PFSK-1 (cell line): ENCODE measurements around the gene RHOV.

ENCODE experiments used
- FOXP2 ChIP-seq: optimal IDR thresholded peaks from 2 replicates; pipeline ENCODE3; 2011; ENCODE audit warnings: borderline replicate concordance, control low read depth, inconsistent platforms; ENCODE audit not compliant: insufficient read depth; ENCODE audit errors: extremely low read length, extremely low read depth
- POLR2AphosphoS5 ChIP-seq: IDR thresholded peaks from 2 replicates; pipeline ENCODE4 v1.6.1; 2012; ENCODE audit warnings: low read depth, mild to moderate bottlenecking, control low read depth, low read length, moderate library complexity
- REST ChIP-seq, 2 experiments: IDR thresholded peaks; 2 replicates each; pipeline versions ENCODE4 v1.6.1 to v1.8.0; 2011 to 2012; ENCODE audit warnings: low read depth in 2 of 2, low read length in 2 of 2, control low read depth in 1 of 2, inconsistent platforms in 1 of 2, mild to moderate bottlenecking in 1 of 2, moderate library complexity in 1 of 2; ENCODE audit not compliant: insufficient read depth in 1 of 2
- SIN3A ChIP-seq: IDR thresholded peaks from 2 replicates; pipeline ENCODE4 v1.6.1; 2012; ENCODE audit warnings: mild to moderate bottlenecking, low read length, moderate library complexity, borderline replicate concordance; ENCODE audit not compliant: insufficient read depth
- TAF1 ChIP-seq: IDR thresholded peaks from 2 replicates; pipeline ENCODE4 v1.6.1; 2012; ENCODE audit warnings: low read length, control low read depth, borderline replicate concordance; ENCODE audit not compliant: insufficient read depth

The RHOV gene

GRCh38 chr15:40844696-40845030 is 29.4 kb downstream of the RHOV start:
- TF ChIP-seq POLR2AphosphoS5: no peak
- TF ChIP-seq SIN3A: no peak
- TF ChIP-seq TAF1: no peak
- TF ChIP-seq REST (IDR thresholded peaks at IDR 0.05; ENCODE audit: insufficient read depth in 1 of 2, low read depth in 2 of 2, low read length in 2 of 2): no peak
- TF ChIP-seq FOXP2: no peak

GRCh38 chr15:40843885-40844695 is 29.9 kb downstream of the RHOV start, which contains the start of gene SPINT1:
Gene SPINT1, plus strand, starts transcription at chr15:40844048. Its CDS starts 507 bp downstream, at chr15:40844555.
- TF ChIP-seq REST (IDR thresholded peaks at IDR 0.05; ENCODE audit: insufficient read depth in 1 of 2, low read depth in 2 of 2, low read length in 2 of 2): no peak
- TF ChIP-seq FOXP2: no peak
- no peak for TF ChIP-seq SIN3A
- TF ChIP-seq TAF1: no peak
- TF ChIP-seq POLR2AphosphoS5: no peak

GRCh38 chr15:40843261-40843884 is 30.7 kb downstream of the RHOV start:
- TF ChIP-seq TAF1: no peak
- TF ChIP-seq POLR2AphosphoS5: no peak

GRCh38 chr15:40841741-40842140 is 32.3 kb downstream of the RHOV start:
- TF ChIP-seq POLR2AphosphoS5 (no peak), TAF1 (no peak), REST (IDR thresholded peaks at IDR 0.05; ENCODE audit: insufficient read depth in 1 of 2, low read depth in 2 of 2, low read length in 2 of 2) (no peak), FOXP2 (no peak), SIN3A (no peak)

- TF ChIP-seq TAF1: no peak
- no peak for TF ChIP-seq FOXP2
- TF ChIP-seq POLR2AphosphoS5: no peak
- no peak for TF ChIP-seq REST (IDR thresholded peaks at IDR 0.05; ENCODE audit: insufficient read depth in 1 of 2, low read depth in 2 of 2, low read length in 2 of 2)
- no peak for TF ChIP-seq SIN3A
Observed at GRCh38 chr15:40838756-40839155, 35.3 kb downstream of the RHOV start.
